Omental fat pad (tissue), 4 donors: ENCODE results near the gene CSNK2A3. TPM values are rescaled to one million over a fixed set of nuclear protein-coding genes. Genes with fewer than 3 reads are reported as not detected.
"Not testable (repeated sequence)": the region's sequence is repeated elsewhere in the genome, so short reads cannot be mapped to it uniquely, and the experiment has no call there.

Source experiments
- ATAC-seq: fragments of 150-250 bp; one replicate; pipeline ENCODE4 v1.9.1; 2016; ENCODE audit warnings: mild to moderate bottlenecking, moderate library complexity; ENCODE audit not compliant: low FRiP score
- DNase-seq: peaks from one replicate; pipeline ENCODE4 v3.0.0-alpha.2; 2019; ENCODE audit warnings: low spot score
- CTCF ChIP-seq, 3 donors: fragments of 450-650 bp; IDR thresholded peaks; one replicate each; pipeline ENCODE4 v1.5.1; 2016 to 2017; ENCODE audit warnings: antibody characterized with exemption in 3 of 3, mild to moderate bottlenecking in 3 of 3, moderate library complexity in 2 of 3
- total RNA-seq, 4 donors: library from RNA; depleted of rRNA; stranded (reverse); fragments of >200 nt; gene quantifications; one replicate each; pipeline ENCODE4 v1.1.0, GENCODE V29; 2016

The CSNK2A3 gene
- total RNA-seq, 4 donors from 2014 or later = 1.1 to 2.9 (median 1.6) TPM

- no peak for TF ChIP-seq CTCF (IDR thresholded peaks at IDR 0.05)
- ATAC-seq = no peak
- DNase-seq = no peak
These were observed 19.4 kb upstream of the CSNK2A3 start for GRCh38 chr11:11372461-11372860.

GRCh38 chr11:11370962-11371303, 17.9 kb upstream of the CSNK2A3 start:
- no peak for ATAC-seq
- DNase-seq = no peak
- no peak for TF ChIP-seq CTCF (IDR thresholded peaks at IDR 0.05)

- ATAC-seq (no peak), DNase-seq (no peak)
- no peak for TF ChIP-seq CTCF (IDR thresholded peaks at IDR 0.05)
These were observed 17.4 kb upstream of the CSNK2A3 start for GRCh38 chr11:11370255-11370961.

- ATAC-seq (no peak), DNase-seq (no peak)
- no peak for TF ChIP-seq CTCF (IDR thresholded peaks at IDR 0.05)
These were observed 13.7 kb upstream of the CSNK2A3 start for GRCh38 chr11:11366793-11367192.

- ATAC-seq (no peak), DNase-seq (no peak)
- no peak for TF ChIP-seq CTCF (IDR thresholded peaks at IDR 0.05)
These were observed 10.6 kb upstream of the CSNK2A3 start for GRCh38 chr11:11363674-11364073.

- DNase-seq (no peak), ATAC-seq (no peak)
- no peak for TF ChIP-seq CTCF (IDR thresholded peaks at IDR 0.05)
These were observed 6.6 kb upstream of the CSNK2A3 start for GRCh38 chr11:11359611-11360010.

- TF ChIP-seq CTCF (IDR thresholded peaks at IDR 0.05) = no peak
- ATAC-seq = no peak
- DNase-seq = no peak
These were observed 3.8 kb upstream of the CSNK2A3 start for GRCh38 chr11:11356842-11357241.

- not testable (repeated sequence) for DNase-seq, ATAC-seq
These were observed 1.2 kb downstream of the CSNK2A3 start for GRCh38 chr11:11351851-11352250.
